Suppressor macrophage treated with lipopolysaccharide for 4 hours (primary cell): ENCODE measurements around the gene TUT4.

Experiments used
- DNase-seq: peaks from one replicate; pipeline ENCODE4 v3.0.0-alpha.2; 2020

The TUT4 gene

GRCh38 chr1:52572387-52572786 lies 19.5 kb upstream of the TUT4 start:
- no peak for DNase-seq

GRCh38 chr1:52571783-52572182 lies 18.9 kb upstream of the TUT4 start:
- peak; percentile 20 for DNase-seq

GRCh38 chr1:52569449-52570210 lies 16.7 kb upstream of the TUT4 start:
- DNase-seq: peak; percentile 33

- no peak for DNase-seq
Observed at GRCh38 chr1:52567943-52568342, 15.1 kb upstream of the TUT4 start.

- DNase-seq: no peak
Observed at GRCh38 chr1:52562766-52563165, 9.9 kb upstream of the TUT4 start.

- peak; percentile 21 for DNase-seq
Observed at GRCh38 chr1:52559875-52560274, 7.0 kb upstream of the TUT4 start.

- no peak for DNase-seq
Observed at GRCh38 chr1:52558941-52559340, 6.0 kb upstream of the TUT4 start.

- no peak for DNase-seq
Observed at GRCh38 chr1:52556641-52557360, 3.9 kb upstream of the TUT4 start.

- DNase-seq: no peak
Observed at GRCh38 chr1:52554756-52555155, 1.9 kb upstream of the TUT4 start.

- no peak for DNase-seq
Observed at GRCh38 chr1:52554267-52554640, 1.4 kb upstream of the TUT4 start.

GRCh38 chr1:52553362-52554266 lies 722 bp upstream of the TUT4 start:
- peak; percentile 81 for DNase-seq

GRCh38 chr1:52552236-52552504 lies 722 bp downstream of the TUT4 start:
- DNase-seq: peak; percentile 39

GRCh38 chr1:52551507-52552235 lies 1.2 kb downstream of the TUT4 start:
- peak; percentile 25 for DNase-seq

GRCh38 chr1:52550447-52550846 lies 2.4 kb downstream of the TUT4 start:
- no peak for DNase-seq

- no peak for DNase-seq
Observed at GRCh38 chr1:52549267-52549666, 3.6 kb downstream of the TUT4 start.

GRCh38 chr1:52546852-52547251 lies 6.0 kb downstream of the TUT4 start:
- DNase-seq: no peak

- DNase-seq: no peak
Observed at GRCh38 chr1:52544665-52545525, 8.0 kb downstream of the TUT4 start.

- DNase-seq: no peak
Observed at GRCh38 chr1:52542085-52542688, 10.7 kb downstream of the TUT4 start.

GRCh38 chr1:52534928-52535764 lies 17.7 kb downstream of the TUT4 start:
- no peak for DNase-seq

- peak; percentile 39 for DNase-seq
Observed at GRCh38 chr1:52533713-52534112, 19.2 kb downstream of the TUT4 start.
